Kidney glomerular epithelial cell (primary cell): ENCODE results near the gene SLC5A10.
"Not testable (repeated sequence)": the region's sequence is repeated elsewhere in the genome, so short reads cannot be mapped to it uniquely, and the experiment has no call there.

Source experiments
- DNase-seq: peaks from one replicate; lab custom pipeline; 2025; lab: John Stamatoyannopoulos, UW

SLC5A10 gene

GRCh38 chr17:19040350-19040749, 88.4 kb downstream of the SLC5A10 start:
- not testable (repeated sequence) for DNase-seq

GRCh38 chr17:19041871-19042270, 89.9 kb downstream of the SLC5A10 start:
- DNase-seq = not testable (repeated sequence)

GRCh38 chr17:19042369-19042768, 90.4 kb downstream of the SLC5A10 start:
- DNase-seq = not testable (repeated sequence)

- DNase-seq = not testable (repeated sequence)
Observed at GRCh38 chr17:19043032-19043431, 91.1 kb downstream of the SLC5A10 start.

- not testable (repeated sequence) for DNase-seq
Observed at GRCh38 chr17:19044643-19045042, 92.7 kb downstream of the SLC5A10 start.

- DNase-seq = not testable (repeated sequence)
Observed at GRCh38 chr17:19046782-19047375, 94.9 kb downstream of the SLC5A10 start, which contains the start of gene GRAP. TSS of gene GRAP (minus strand) at chr17:19046957. CDS start at chr17:19046926, 31 bp downstream.

- not testable (repeated sequence) for DNase-seq
Observed at GRCh38 chr17:19047510-19047909, 95.5 kb downstream of the SLC5A10 start.

- not testable (repeated sequence) for DNase-seq
Observed at GRCh38 chr17:19048826-19049225, 96.9 kb downstream of the SLC5A10 start.

- DNase-seq = not testable (repeated sequence)
Observed at GRCh38 chr17:19055447-19055846, 103.5 kb downstream of the SLC5A10 start.

GRCh38 chr17:19062009-19062717, 110.2 kb downstream of the SLC5A10 start:
- not testable (repeated sequence) for DNase-seq

- not testable (repeated sequence) for DNase-seq
Observed at GRCh38 chr17:19062718-19063325, 110.9 kb downstream of the SLC5A10 start.

GRCh38 chr17:19063326-19063956, 111.5 kb downstream of the SLC5A10 start:
- DNase-seq = not testable (repeated sequence)

GRCh38 chr17:19064378-19064777, 112.4 kb downstream of the SLC5A10 start:
- not testable (repeated sequence) for DNase-seq

- DNase-seq = not testable (repeated sequence)
Observed at GRCh38 chr17:19070318-19071168, 118.6 kb downstream of the SLC5A10 start.
